ENCODE measurements around the gene LRRC47. TPM values are rescaled to one million over a fixed set of nuclear protein-coding genes. Genes with fewer than 3 reads are reported as not detected.
A peak's percentile ranks its signal among the peaks of the same experiment; 100 is the strongest.

Gene LRRC47
- total and polyA plus RNA-seq, 2 of the 13 experiments (the other 11 are each of a cell fraction or from before 2014, with no cell fraction given): 18.3 to 52.5 TPM

- TF ChIP-seq FIP1L1 (IDR thresholded peaks at IDR 0.05; ENCODE audit: borderline replicate concordance, insufficient read depth, low read depth, low read length) (no peak), MYPOP (CRISPR knock-in tag; IDR thresholded peaks at IDR 0.05) (0 out of 2 replicates have a peak, but pooled peaks have one; percentile 56), FOXK2 (IDR thresholded peaks at IDR 0.05) (no peak), MED8 (CRISPR knock-in tag; IDR thresholded peaks at IDR 0.05; ENCODE audit: insufficient replicate concordance) (peak; percentile 51), ZNF460 (CRISPR knock-in tag; IDR thresholded peaks at IDR 0.05; ENCODE audit: borderline replicate concordance) (no peak), ZNF484 (CRISPR knock-in tag; IDR thresholded peaks at IDR 0.05; ENCODE audit: borderline replicate concordance, low read depth) (no peak), JUNB (CRISPR knock-in tag; IDR thresholded peaks at IDR 0.05; ENCODE audit: borderline replicate concordance) (no peak), ZNF20 (CRISPR knock-in tag; IDR thresholded peaks at IDR 0.05) (no peak), ZNF766 (CRISPR knock-in tag; IDR thresholded peaks at IDR 0.05; ENCODE audit: borderline replicate concordance) (no peak), ZNF543 (CRISPR knock-in tag; IDR thresholded peaks at IDR 0.05) (peak; percentile 48; the same call in 1 of the 2 replicates), ATRX (CRISPR knock-in tag; IDR thresholded peaks at IDR 0.05; ENCODE audit: borderline replicate concordance) (no peak), SRSF4 (IDR thresholded peaks at IDR 0.05; ENCODE audit: low read depth, low read length, poor library complexity, severe bottlenecking) (no peak), ZNF33B (CRISPR knock-in tag; IDR thresholded peaks at IDR 0.05) (no peak), TARDBP (CRISPR knock-in tag; IDR thresholded peaks at IDR 0.05) (peak; percentile 67; the same call in 1 of the 2 replicates), FOXM1 (CRISPR knock-in tag; IDR thresholded peaks at IDR 0.05) (no peak), ZNF556 (CRISPR knock-in tag; IDR thresholded peaks at IDR 0.05; ENCODE audit: borderline replicate concordance) (0 out of 2 replicates have a peak, but pooled peaks have one; percentile 34), ZNF709 (CRISPR knock-in tag; IDR thresholded peaks at IDR 0.05) (no peak), MLLT10 (CRISPR knock-in tag; IDR thresholded peaks at IDR 0.05) (no peak)
- TF ChIP-seq, protein P1, sequence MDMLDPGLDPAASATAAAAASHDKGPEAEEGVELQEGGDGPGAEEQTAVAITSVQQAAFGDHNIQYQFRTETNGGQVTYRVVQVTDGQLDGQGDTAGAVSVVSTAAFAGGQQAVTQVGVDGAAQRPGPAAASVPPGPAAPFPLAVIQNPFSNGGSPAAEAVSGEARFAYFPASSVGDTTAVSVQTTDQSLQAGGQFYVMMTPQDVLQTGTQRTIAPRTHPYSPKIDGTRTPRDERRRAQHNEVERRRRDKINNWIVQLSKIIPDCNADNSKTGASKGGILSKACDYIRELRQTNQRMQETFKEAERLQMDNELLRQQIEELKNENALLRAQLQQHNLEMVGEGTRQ (IDR thresholded peaks at IDR 0.05; ENCODE audit: low read depth, low read length): no peak
- TF ChIP-seq, protein P1 (CRISPR knock-in tag; IDR thresholded peaks at IDR 0.05; ENCODE audit: borderline replicate concordance): no peak
- TF ChIP-seq, protein P2, sequence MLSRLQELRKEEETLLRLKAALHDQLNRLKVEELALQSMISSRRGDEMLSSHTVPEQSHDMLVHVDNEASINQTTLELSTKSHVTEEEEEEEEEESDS (CRISPR knock-in tag; IDR thresholded peaks at IDR 0.05; ENCODE audit: borderline replicate concordance): no peak
- TF ChIP-seq, protein P3, sequence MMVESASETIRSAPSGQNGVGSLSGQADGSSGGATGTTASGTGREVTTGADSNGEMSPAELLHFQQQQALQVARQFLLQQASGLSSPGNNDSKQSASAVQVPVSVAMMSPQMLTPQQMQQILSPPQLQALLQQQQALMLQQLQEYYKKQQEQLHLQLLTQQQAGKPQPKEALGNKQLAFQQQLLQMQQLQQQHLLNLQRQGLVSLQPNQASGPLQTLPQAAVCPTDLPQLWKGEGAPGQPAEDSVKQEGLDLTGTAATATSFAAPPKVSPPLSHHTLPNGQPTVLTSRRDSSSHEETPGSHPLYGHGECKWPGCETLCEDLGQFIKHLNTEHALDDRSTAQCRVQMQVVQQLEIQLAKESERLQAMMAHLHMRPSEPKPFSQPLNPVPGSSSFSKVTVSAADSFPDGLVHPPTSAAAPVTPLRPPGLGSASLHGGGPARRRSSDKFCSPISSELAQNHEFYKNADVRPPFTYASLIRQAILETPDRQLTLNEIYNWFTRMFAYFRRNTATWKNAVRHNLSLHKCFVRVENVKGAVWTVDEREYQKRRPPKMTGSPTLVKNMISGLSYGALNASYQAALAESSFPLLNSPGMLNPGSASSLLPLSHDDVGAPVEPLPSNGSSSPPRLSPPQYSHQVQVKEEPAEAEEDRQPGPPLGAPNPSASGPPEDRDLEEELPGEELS (CRISPR knock-in tag; IDR thresholded peaks at IDR 0.05): no peak
Observed at GRCh38 chr1:3796215-3797061, at the start of gene LRRC47 (continued).
